ENCODE results near the gene MASP1. TPM values are rescaled to one million over a fixed set of nuclear protein-coding genes. Genes with fewer than 3 reads are reported as not detected.

MASP1 gene
- total and polyA plus RNA-seq, 7 experiments from 2014 or later, result not detected

DNA sequence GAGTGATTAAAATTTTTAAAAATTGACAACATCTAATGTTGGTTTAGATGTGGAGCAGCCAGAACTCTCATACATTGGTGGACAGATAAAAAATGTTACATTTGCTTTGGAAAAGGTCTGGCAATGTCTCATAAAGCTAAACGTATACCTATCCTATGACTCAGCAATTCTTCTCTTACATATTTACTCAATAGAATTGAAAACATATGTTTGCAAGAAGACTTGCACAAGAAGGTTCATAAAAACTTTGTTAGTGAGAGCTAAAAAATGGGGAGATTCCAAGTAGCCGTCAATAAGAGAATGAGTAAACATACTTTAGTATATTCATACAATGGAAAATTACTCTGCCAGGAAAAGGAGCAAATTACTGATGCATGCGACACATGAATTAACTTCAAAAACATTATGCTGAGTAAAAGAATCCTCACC, 30.0 kb downstream of the MASP1 start:
- no peaks in the 10 kb centered on the region for H3K9me3 ChIP-seq (ENCODE audit: control insufficient read depth in 2 of 3, low read length in 3 of 3)
- POLR2A ChIA-PET, result no interaction called here
- DNase-seq (no peak), ATAC-seq (no peak)
- H3K27ac ChIP-seq (ENCODE audit: low read depth, low read length), result no peak overlapping the region
- CTCF ChIA-PET, result no interaction called here
- Mint-ChIP-seq H3K27ac (no peak overlapping the region), H3K9me3 (no peaks in the 10 kb centered on the region), H3K36me3 (no peaks in the 10 kb centered on the region), H3K4me1 (no peaks in the 10 kb centered on the region), H3K4me3 (no peak overlapping the region), H3K27me3 (peaks cover 15 to 26% (median 22%) of the 10 kb centered on the region in 5 donors)
- no peaks in the 10 kb centered on the region for H3K27me3 ChIP-seq (ENCODE audit: control insufficient read depth in 2 of 2, insufficient read depth in 2 of 2, low read length in 2 of 2)
- no peak overlapping the region for H3K4me3 ChIP-seq (ENCODE audit: low read length)
- no peaks in the 10 kb centered on the region for H3K4me1 ChIP-seq (ENCODE audit: control insufficient read depth in 2 of 2, insufficient read depth in 2 of 2, low read length in 2 of 2)
- intact Hi-C loops (cut with micrococcal nuclease), result no loop called here
- H3K36me3 ChIP-seq (ENCODE audit: control insufficient read depth in 2 of 3, insufficient read depth in 3 of 3, low read length in 3 of 3), result no peaks in the 10 kb centered on the region

DNA sequence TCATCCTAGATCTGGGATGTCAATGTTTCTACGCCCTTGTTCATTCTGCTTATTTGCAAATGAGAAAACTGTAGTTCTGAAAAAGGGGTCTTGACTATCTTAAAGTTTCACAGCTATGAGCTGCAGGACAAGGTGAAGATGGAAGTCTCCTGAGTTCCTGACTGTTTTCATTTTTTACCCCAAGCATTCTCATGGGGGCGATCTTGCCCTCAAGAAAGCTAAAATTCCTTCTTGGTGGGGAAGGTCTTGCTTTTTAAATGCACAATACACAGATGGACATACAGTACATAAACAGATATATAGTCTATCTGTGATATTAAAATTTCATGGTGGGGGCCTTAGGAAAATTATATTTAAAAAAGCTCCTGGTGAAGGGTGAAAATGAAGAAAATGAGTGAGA, 32.4 kb downstream of the MASP1 start:
- H3K36me3 ChIP-seq (ENCODE audit: control insufficient read depth in 2 of 3, insufficient read depth in 3 of 3, low read length in 3 of 3), result no peaks in the 10 kb centered on the region
- DNase-seq, result no peak
- no peaks in the 10 kb centered on the region for H3K9me3 ChIP-seq (ENCODE audit: control insufficient read depth in 2 of 3, low read length in 3 of 3)
- Mint-ChIP-seq H3K36me3 (no peaks in the 10 kb centered on the region), H3K4me3 (no peak overlapping the region), H3K9me3 (no peaks in the 10 kb centered on the region), H3K4me1 (no peaks in the 10 kb centered on the region), H3K27ac (no peak overlapping the region), H3K27me3 (peaks cover 11 to 22% (median 18%) of the 10 kb centered on the region in 5 donors)
- H3K4me3 ChIP-seq (ENCODE audit: low read length), result no peak overlapping the region
- no peak overlapping the region for H3K27ac ChIP-seq (ENCODE audit: low read depth, low read length)
- no peak for ATAC-seq
- ChIA-PET POLR2A (no interaction called here), CTCF (no interaction called here)
- intact Hi-C loops (cut with micrococcal nuclease), result no loop called here
- H3K4me1 ChIP-seq (ENCODE audit: control insufficient read depth in 2 of 2, insufficient read depth in 2 of 2, low read length in 2 of 2), result no peaks in the 10 kb centered on the region
- H3K27me3 ChIP-seq (ENCODE audit: control insufficient read depth in 2 of 2, insufficient read depth in 2 of 2, low read length in 2 of 2), result no peaks in the 10 kb centered on the region

DNA sequence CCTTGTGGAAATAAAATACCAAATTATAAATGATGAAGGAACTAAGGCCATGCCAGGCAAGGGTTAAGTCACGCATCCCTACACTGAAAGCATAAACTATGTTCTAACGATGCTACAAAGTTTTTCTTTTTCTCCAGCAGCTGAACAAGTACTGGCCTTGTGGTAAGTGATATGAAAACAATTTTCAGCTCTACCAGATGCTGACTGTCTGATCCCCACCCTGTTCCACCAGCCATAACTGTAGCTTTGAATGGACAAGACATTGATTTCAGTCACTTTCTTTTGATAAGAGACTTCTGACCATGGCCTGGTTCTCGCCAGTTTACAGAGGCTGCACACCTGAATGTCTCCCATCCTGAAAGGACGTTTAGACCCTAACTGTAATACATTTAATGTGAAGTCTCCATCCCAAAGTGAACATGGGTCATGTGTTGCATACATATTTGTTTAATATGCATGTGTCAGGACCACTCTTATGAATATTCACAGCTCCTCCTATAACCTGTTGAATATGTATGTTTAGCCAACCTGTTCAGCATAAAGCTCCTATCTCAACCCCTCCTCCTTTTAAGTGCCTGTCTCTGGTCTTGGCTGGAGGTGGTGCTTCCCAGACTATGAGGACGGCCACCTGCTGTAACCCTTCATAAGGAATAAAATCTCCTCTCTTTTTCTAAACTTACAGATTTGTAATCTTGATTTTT, 33.4 kb downstream of the MASP1 start:
- ChIA-PET CTCF (no interaction called here), POLR2A (no interaction called here)
- H3K4me3 Mint-ChIP-seq, result no peak overlapping the region
- peaks cover 6 to 20% (median 18%) of the 10 kb centered on the region in 5 donors for H3K27me3 Mint-ChIP-seq
- no peaks in the 10 kb centered on the region for H3K4me1 Mint-ChIP-seq
- no peaks in the 10 kb centered on the region for H3K36me3 Mint-ChIP-seq
- H3K9me3 Mint-ChIP-seq, result no peaks in the 10 kb centered on the region
- no peaks in the 10 kb centered on the region for H3K27me3 ChIP-seq (ENCODE audit: control insufficient read depth in 2 of 2, insufficient read depth in 2 of 2, low read length in 2 of 2)
- no peaks in the 10 kb centered on the region for H3K36me3 ChIP-seq (ENCODE audit: control insufficient read depth in 2 of 3, insufficient read depth in 3 of 3, low read length in 3 of 3)
- intact Hi-C loops (cut with micrococcal nuclease), result no loop called here
- no peak overlapping the region for H3K27ac Mint-ChIP-seq
- DNase-seq, result no peak
- H3K9me3 ChIP-seq (ENCODE audit: control insufficient read depth in 2 of 3, low read length in 3 of 3), result no peaks in the 10 kb centered on the region
- no peaks in the 10 kb centered on the region for H3K4me1 ChIP-seq (ENCODE audit: control insufficient read depth in 2 of 2, insufficient read depth in 2 of 2, low read length in 2 of 2)
- no peak for ATAC-seq
- H3K4me3 ChIP-seq (ENCODE audit: low read length), result no peak overlapping the region
- H3K27ac ChIP-seq (ENCODE audit: low read depth, low read length), result no peak overlapping the region

DNA sequence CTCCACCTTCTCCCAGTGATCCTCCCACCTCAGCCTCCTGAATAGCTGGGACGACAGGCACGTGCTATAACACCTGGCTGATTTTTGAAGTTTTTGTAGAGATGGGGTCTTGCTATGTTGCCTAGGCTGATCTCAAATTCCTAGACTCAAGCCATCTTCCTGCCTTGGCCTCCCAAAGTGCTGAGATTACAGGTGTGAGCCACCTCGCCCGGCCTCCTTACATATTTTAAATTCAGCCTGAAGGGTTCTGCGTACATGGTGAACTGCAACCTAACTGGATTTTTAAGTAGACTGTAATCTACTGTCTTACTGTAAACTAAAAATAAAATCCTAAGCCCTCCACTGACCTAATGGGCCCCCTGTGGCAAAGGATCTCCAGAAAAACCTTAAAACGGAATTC, 34.1 kb downstream of the MASP1 start:
- Histone ChIP-seq H3K9me3 (ENCODE audit: control insufficient read depth in 2 of 3, low read length in 3 of 3) (no peaks in the 10 kb centered on the region), H3K4me1 (ENCODE audit: control insufficient read depth in 2 of 2, insufficient read depth in 2 of 2, low read length in 2 of 2) (no peaks in the 10 kb centered on the region), H3K27me3 (ENCODE audit: control insufficient read depth in 2 of 2, insufficient read depth in 2 of 2, low read length in 2 of 2) (no peaks in the 10 kb centered on the region), H3K27ac (ENCODE audit: low read depth, low read length) (no peak overlapping the region), H3K36me3 (ENCODE audit: control insufficient read depth in 2 of 3, insufficient read depth in 3 of 3, low read length in 3 of 3) (no peaks in the 10 kb centered on the region), H3K4me3 (ENCODE audit: low read length) (no peak overlapping the region)
- no peaks in the 10 kb centered on the region for H3K36me3 Mint-ChIP-seq
- H3K27ac Mint-ChIP-seq, result no peak overlapping the region
- no peak overlapping the region for H3K4me3 Mint-ChIP-seq
- intact Hi-C loops (cut with micrococcal nuclease), result no loop called here
- ChIA-PET CTCF (no interaction called here), POLR2A (no interaction called here)
- no peaks in the 10 kb centered on the region for H3K4me1 Mint-ChIP-seq
- no peak for ATAC-seq
- DNase-seq, result no peak
- no peaks in the 10 kb centered on the region for H3K9me3 Mint-ChIP-seq
- H3K27me3 Mint-ChIP-seq, result peaks cover 5 to 20% (median 18%) of the 10 kb centered on the region in 5 donors

DNA sequence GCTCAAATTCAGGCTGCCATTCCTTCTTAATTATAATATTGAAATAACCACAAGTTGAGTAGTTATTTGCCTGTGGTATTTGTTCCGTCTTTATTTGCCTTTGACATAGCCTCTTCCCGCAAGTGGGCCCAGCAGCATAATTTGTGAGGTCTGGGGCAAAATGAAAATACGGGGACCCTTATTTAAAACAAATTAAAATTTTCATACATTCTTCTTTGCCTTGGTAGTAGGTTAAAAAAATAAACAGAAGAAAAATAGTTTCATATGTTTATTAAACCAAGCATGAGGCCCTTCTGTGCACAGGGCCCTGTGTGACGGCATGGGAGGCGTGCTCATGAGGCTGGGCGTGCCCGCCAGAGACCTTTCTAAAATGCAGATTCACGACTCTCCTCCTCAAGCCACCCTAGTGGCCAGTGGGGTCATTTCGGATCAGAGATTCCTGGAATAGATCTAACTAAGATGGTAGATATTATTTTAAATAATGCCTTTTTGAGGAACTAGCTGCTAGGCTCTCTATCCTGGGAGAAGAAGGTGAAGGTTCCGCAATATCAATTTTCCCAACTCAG, 35.4 kb downstream of the MASP1 start:
- DNase-seq (no peak), ATAC-seq (no peak)
- Histone ChIP-seq H3K27me3 (ENCODE audit: control insufficient read depth in 2 of 2, insufficient read depth in 2 of 2, low read length in 2 of 2) (no peaks in the 10 kb centered on the region), H3K4me1 (ENCODE audit: control insufficient read depth in 2 of 2, insufficient read depth in 2 of 2, low read length in 2 of 2) (no peaks in the 10 kb centered on the region), H3K9me3 (ENCODE audit: control insufficient read depth in 2 of 3, low read length in 3 of 3) (no peaks in the 10 kb centered on the region), H3K4me3 (ENCODE audit: low read length) (no peak overlapping the region), H3K36me3 (ENCODE audit: control insufficient read depth in 2 of 3, insufficient read depth in 3 of 3, low read length in 3 of 3) (no peaks in the 10 kb centered on the region), H3K27ac (ENCODE audit: low read depth, low read length) (no peak overlapping the region)
- Mint-ChIP-seq H3K9me3 (no peaks in the 10 kb centered on the region), H3K36me3 (no peaks in the 10 kb centered on the region), H3K27ac (no peak overlapping the region), H3K4me1 (no peaks in the 10 kb centered on the region), H3K4me3 (no peak overlapping the region), H3K27me3 (peaks cover 0 to 11% (median 10%) of the 10 kb centered on the region in 5 donors)
- intact Hi-C loops (cut with micrococcal nuclease), result no loop called here
- ChIA-PET POLR2A (no interaction called here), CTCF (no interaction called here)

DNA sequence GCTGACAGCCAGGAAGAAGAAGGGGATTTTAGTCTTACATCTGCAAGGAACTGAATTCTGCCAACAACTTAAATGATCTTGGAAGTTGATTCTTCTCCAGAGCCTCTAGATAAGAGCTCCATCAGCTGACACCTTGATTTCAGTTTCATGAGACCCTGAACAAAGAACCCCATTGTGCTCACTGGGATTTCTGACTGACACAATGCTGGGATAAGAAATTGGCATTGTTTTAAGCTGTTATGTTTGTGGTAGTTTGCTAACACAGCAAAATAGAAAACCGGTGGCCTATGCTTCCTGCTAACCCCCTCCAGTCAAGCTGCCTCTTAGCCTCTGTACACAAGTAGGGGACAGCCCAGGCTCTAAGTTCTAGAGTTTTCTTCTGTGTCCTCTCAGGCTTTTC, 36.2 kb downstream of the MASP1 start:
- H3K9me3 ChIP-seq (ENCODE audit: control insufficient read depth in 2 of 3, low read length in 3 of 3), result no peaks in the 10 kb centered on the region
- Mint-ChIP-seq H3K4me1 (no peaks in the 10 kb centered on the region), H3K27me3 (peaks cover 0 to 11% (median 6%) of the 10 kb centered on the region in 5 donors), H3K27ac (no peak overlapping the region), H3K9me3 (no peaks in the 10 kb centered on the region), H3K36me3 (no peaks in the 10 kb centered on the region), H3K4me3 (no peak overlapping the region)
- no peak overlapping the region for H3K4me3 ChIP-seq (ENCODE audit: low read length)
- no peaks in the 10 kb centered on the region for H3K4me1 ChIP-seq (ENCODE audit: control insufficient read depth in 2 of 2, insufficient read depth in 2 of 2, low read length in 2 of 2)
- ATAC-seq, result no peak
- DNase-seq, result no peak
- no peaks in the 10 kb centered on the region for H3K36me3 ChIP-seq (ENCODE audit: control insufficient read depth in 2 of 3, insufficient read depth in 3 of 3, low read length in 3 of 3)
- intact Hi-C loops (cut with micrococcal nuclease), result no loop called here
- no peak overlapping the region for H3K27ac ChIP-seq (ENCODE audit: low read depth, low read length)
- POLR2A ChIA-PET, result no interaction called here
- H3K27me3 ChIP-seq (ENCODE audit: control insufficient read depth in 2 of 2, insufficient read depth in 2 of 2, low read length in 2 of 2), result no peaks in the 10 kb centered on the region
- CTCF ChIA-PET, result interaction anchor here (0.7 kb wide), 1 partner anchor 62 kb away, joined by 3 read pairs; no protein-coding TSS in a partner anchor

DNA sequence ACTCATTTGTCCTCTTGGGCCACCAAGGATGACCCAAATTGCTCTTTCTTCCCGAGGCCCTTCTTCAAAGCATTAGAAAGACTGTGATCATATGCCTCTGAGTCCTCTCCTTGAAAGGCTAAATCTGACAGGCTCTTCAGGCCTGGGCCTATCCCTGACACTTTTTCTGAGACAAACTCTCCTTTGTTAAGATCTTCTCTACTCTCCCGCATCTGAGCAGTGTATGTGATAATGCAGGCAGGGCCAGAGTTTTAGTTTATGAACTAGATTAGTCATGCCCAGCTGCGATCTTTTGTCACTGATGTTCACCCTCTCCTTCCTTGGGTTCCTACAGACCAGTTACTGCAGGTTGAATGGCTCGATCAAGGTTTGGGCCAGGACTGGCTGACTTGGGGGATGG, 39.2 kb downstream of the MASP1 start:
- no peak overlapping the region for H3K4me3 ChIP-seq (ENCODE audit: low read length)
- peaks cover 3 to 13% (median 8%) of the 10 kb centered on the region in 7 donors for H3K4me1 Mint-ChIP-seq
- no peaks in the 10 kb centered on the region for H3K27me3 ChIP-seq (ENCODE audit: control insufficient read depth in 2 of 2, insufficient read depth in 2 of 2, low read length in 2 of 2)
- H3K27ac ChIP-seq (ENCODE audit: low read depth, low read length), result no peak overlapping the region
- H3K27ac Mint-ChIP-seq, result no peak overlapping the region
- ATAC-seq (no peak), DNase-seq (no peak)
- no peaks in the 10 kb centered on the region for H3K9me3 ChIP-seq (ENCODE audit: control insufficient read depth in 2 of 3, low read length in 3 of 3)
- ChIA-PET POLR2A (no interaction called here), CTCF (no interaction called here)
- peaks cover 0 to 2% (median 0%) of the 10 kb centered on the region in 11 donors for H3K9me3 Mint-ChIP-seq
- H3K4me3 Mint-ChIP-seq, result no peak overlapping the region
- peaks cover 0 to 11% (median 0%) of the 10 kb centered on the region in 5 donors for H3K27me3 Mint-ChIP-seq
- intact Hi-C loops (cut with micrococcal nuclease), result no loop called here
- H3K36me3 Mint-ChIP-seq, result no peaks in the 10 kb centered on the region
- peaks cover 0 to 7% of the 10 kb centered on the region in 2 donors for H3K4me1 ChIP-seq (ENCODE audit: control insufficient read depth in 2 of 2, insufficient read depth in 2 of 2, low read length in 2 of 2)
- H3K36me3 ChIP-seq (ENCODE audit: control insufficient read depth in 2 of 3, insufficient read depth in 3 of 3, low read length in 3 of 3), result no peaks in the 10 kb centered on the region

All from naive thymus-derived CD4-positive, alpha-beta T cell (primary cell).